ENCODE results near the gene TP73. TPM values are rescaled to one million over a fixed set of nuclear protein-coding genes. Genes with fewer than 3 reads are reported as not detected.

The TP73 gene
- total RNA-seq, 3 donors from 2014 or later, result 0.66 to 1.0 TPM; not detected in 1

- DNase-seq (ENCODE audit: low spot score in 2 of 2), result no peak
- Histone ChIP-seq H3K27ac (no peak overlapping the region), H3K4me1 (peaks cover 6% of the 10 kb centered on the region in 2 donors), H3K9me3 (no peaks in the 10 kb centered on the region), H3K4me3 (peak overlapping the region; percentile 91 to 100 (median 96)), H3K27me3 (no peaks in the 10 kb centered on the region), H3K36me3 (peaks cover 7% of the 10 kb centered on the region)
- intact Hi-C loops (cut with DNase I; ENCODE audit: low total_unique reads), result no loop called here
- no peak for TF ChIP-seq CTCF (IDR thresholded peaks at IDR 0.05)
- no peak for TF ChIP-seq POLR2AphosphoS5 (IDR thresholded peaks at IDR 0.05)
- no peak for TF ChIP-seq POLR2A (IDR thresholded peaks at IDR 0.05)
Observed at GRCh38 chr1:3626025-3626424, 26.3 kb upstream of the TP73 start.

- Histone ChIP-seq H3K9me3 (no peaks in the 10 kb centered on the region), H3K27ac (no peak overlapping the region), H3K4me1 (peaks cover 6% of the 10 kb centered on the region in 2 donors), H3K27me3 (no peaks in the 10 kb centered on the region), H3K36me3 (peaks cover 7% of the 10 kb centered on the region), H3K4me3 (no peak overlapping the region)
- intact Hi-C loops (cut with DNase I; ENCODE audit: low total_unique reads), result no loop called here
- TF ChIP-seq POLR2A (IDR thresholded peaks at IDR 0.05) (no peak), CTCF (IDR thresholded peaks at IDR 0.05) (no peak), POLR2AphosphoS5 (IDR thresholded peaks at IDR 0.05) (no peak)
- DNase-seq (ENCODE audit: low spot score in 2 of 2), result no peak
Observed at GRCh38 chr1:3627515-3628253, 24.6 kb upstream of the TP73 start.

- peaks cover 0 to 2% of the 10 kb centered on the region in 2 donors for H3K4me1 ChIP-seq
- peaks cover 7% of the 10 kb centered on the region for H3K36me3 ChIP-seq
- intact Hi-C loops (cut with DNase I; ENCODE audit: low total_unique reads), result no loop called here
- no peak overlapping the region for H3K4me3 ChIP-seq
- no peak for DNase-seq (ENCODE audit: low spot score in 2 of 2)
- H3K27me3 ChIP-seq, result no peaks in the 10 kb centered on the region
- TF ChIP-seq POLR2AphosphoS5 (IDR thresholded peaks at IDR 0.05) (no peak), CTCF (IDR thresholded peaks at IDR 0.05) (no peak), POLR2A (IDR thresholded peaks at IDR 0.05) (no peak)
- no peaks in the 10 kb centered on the region for H3K9me3 ChIP-seq
- H3K27ac ChIP-seq, result no peak overlapping the region
Observed at GRCh38 chr1:3628445-3628844, 23.9 kb upstream of the TP73 start.

GRCh38 chr1:3629561-3630160, 22.7 kb upstream of the TP73 start:
- intact Hi-C loops (cut with DNase I; ENCODE audit: low total_unique reads), result no loop called here
- no peak overlapping the region for H3K27ac ChIP-seq
- H3K27me3 ChIP-seq, result no peaks in the 10 kb centered on the region
- DNase-seq (ENCODE audit: low spot score in 2 of 2), result no peak
- no peaks in the 10 kb centered on the region for H3K4me1 ChIP-seq
- H3K36me3 ChIP-seq, result peaks cover 7% of the 10 kb centered on the region
- TF ChIP-seq POLR2AphosphoS5 (IDR thresholded peaks at IDR 0.05) (no peak), POLR2A (IDR thresholded peaks at IDR 0.05) (no peak), CTCF (IDR thresholded peaks at IDR 0.05) (no peak)
- no peak overlapping the region for H3K4me3 ChIP-seq
- no peaks in the 10 kb centered on the region for H3K9me3 ChIP-seq

GRCh38 chr1:3630161-3630611, 22.1 kb upstream of the TP73 start:
- Histone ChIP-seq H3K9me3 (no peaks in the 10 kb centered on the region), H3K27me3 (no peaks in the 10 kb centered on the region), H3K36me3 (peaks cover 7% of the 10 kb centered on the region), H3K4me1 (no peaks in the 10 kb centered on the region), H3K27ac (no peak overlapping the region), H3K4me3 (no peak overlapping the region)
- no peak for TF ChIP-seq POLR2AphosphoS5 (IDR thresholded peaks at IDR 0.05)
- no peak for TF ChIP-seq POLR2A (IDR thresholded peaks at IDR 0.05)
- no peak for TF ChIP-seq CTCF (IDR thresholded peaks at IDR 0.05)
- no peak for DNase-seq (ENCODE audit: low spot score in 2 of 2)
- intact Hi-C loops (cut with DNase I; ENCODE audit: low total_unique reads), result no loop called here

Measured in breast epithelium (tissue), 4 donors.